ENCODE measurements around the gene GEMIN5. TPM values are rescaled to one million over a fixed set of nuclear protein-coding genes. Genes with fewer than 3 reads are reported as not detected.

GEMIN5 gene
- total and polyA plus RNA-seq, 2 of the 13 experiments (the other 11 are each of a cell fraction or from before 2014, with no cell fraction given) = 6.6 to 28.6 TPM

DNA sequence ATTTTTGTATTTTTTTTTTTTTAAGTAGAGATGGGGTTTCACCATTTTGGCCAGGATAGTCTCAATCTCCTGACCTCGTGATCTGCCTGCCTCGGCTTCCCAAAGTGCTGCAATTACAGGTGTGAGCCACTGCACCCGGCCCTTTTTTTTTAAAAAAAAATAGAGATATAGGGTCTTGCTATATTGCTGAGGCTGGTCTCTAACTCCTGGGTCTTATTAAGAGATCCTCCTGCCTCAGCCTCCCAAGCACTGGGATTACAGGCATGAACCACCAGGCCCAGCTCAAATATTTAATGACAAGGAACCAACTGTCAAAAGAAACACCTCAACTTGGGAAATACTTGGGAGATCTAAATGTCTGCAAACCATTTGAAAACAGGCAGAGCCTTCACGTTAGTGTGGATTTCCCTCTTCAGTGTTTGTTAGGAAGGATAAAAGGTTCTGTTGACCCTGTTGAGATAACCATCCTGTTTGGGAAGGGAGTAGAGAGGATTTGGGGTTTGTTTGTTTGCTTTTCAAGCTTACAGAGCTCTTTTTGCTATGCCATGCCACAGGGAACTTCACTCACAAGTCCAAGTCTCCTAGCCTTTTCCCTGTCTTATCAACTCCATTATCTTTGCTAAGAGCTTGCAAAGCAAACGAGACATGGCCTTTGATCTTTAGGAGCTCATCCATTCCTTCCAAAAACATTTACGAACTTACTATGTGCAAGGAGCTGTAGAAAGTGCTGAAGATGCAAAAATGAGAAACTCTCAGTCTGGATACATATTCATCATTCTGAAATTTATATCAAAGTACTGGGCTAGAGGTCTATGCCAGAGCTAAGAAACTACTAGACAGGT is 95.1 kb downstream of the GEMIN5 start (continued):
- TF ChIP-seq, protein P1, sequence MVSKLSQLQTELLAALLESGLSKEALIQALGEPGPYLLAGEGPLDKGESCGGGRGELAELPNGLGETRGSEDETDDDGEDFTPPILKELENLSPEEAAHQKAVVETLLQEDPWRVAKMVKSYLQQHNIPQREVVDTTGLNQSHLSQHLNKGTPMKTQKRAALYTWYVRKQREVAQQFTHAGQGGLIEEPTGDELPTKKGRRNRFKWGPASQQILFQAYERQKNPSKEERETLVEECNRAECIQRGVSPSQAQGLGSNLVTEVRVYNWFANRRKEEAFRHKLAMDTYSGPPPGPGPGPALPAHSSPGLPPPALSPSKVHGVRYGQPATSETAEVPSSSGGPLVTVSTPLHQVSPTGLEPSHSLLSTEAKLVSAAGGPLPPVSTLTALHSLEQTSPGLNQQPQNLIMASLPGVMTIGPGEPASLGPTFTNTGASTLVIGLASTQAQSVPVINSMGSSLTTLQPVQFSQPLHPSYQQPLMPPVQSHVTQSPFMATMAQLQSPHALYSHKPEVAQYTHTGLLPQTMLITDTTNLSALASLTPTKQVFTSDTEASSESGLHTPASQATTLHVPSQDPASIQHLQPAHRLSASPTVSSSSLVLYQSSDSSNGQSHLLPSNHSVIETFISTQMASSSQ (IDR thresholded peaks at IDR 0.05; ENCODE audit: low read depth) = peak; percentile 58
- TF ChIP-seq, protein P1 (CRISPR knock-in tag; IDR thresholded peaks at IDR 0.05; ENCODE audit: borderline replicate concordance) = peak; percentile 45; the same call in 1 of the 2 replicates
- TF ChIP-seq, protein P2, sequence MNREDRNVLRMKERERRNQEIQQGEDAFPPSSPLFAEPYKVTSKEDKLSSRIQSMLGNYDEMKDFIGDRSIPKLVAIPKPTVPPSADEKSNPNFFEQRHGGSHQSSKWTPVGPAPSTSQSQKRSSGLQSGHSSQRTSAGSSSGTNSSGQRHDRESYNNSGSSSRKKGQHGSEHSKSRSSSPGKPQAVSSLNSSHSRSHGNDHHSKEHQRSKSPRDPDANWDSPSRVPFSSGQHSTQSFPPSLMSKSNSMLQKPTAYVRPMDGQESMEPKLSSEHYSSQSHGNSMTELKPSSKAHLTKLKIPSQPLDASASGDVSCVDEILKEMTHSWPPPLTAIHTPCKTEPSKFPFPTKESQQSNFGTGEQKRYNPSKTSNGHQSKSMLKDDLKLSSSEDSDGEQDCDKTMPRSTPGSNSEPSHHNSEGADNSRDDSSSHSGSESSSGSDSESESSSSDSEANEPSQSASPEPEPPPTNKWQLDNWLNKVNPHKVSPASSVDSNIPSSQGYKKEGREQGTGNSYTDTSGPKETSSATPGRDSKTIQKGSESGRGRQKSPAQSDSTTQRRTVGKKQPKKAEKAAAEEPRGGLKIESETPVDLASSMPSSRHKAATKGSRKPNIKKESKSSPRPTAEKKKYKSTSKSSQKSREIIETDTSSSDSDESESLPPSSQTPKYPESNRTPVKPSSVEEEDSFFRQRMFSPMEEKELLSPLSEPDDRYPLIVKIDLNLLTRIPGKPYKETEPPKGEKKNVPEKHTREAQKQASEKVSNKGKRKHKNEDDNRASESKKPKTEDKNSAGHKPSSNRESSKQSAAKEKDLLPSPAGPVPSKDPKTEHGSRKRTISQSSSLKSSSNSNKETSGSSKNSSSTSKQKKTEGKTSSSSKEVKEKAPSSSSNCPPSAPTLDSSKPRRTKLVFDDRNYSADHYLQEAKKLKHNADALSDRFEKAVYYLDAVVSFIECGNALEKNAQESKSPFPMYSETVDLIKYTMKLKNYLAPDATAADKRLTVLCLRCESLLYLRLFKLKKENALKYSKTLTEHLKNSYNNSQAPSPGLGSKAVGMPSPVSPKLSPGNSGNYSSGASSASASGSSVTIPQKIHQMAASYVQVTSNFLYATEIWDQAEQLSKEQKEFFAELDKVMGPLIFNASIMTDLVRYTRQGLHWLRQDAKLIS (CRISPR knock-in tag; IDR thresholded peaks at IDR 0.05) = no peak
- TF ChIP-seq CBX5 (CRISPR knock-in tag; IDR thresholded peaks at IDR 0.05; ENCODE audit: borderline replicate concordance) (no peak), ZBTB8A (CRISPR knock-in tag; IDR thresholded peaks at IDR 0.05; ENCODE audit: borderline replicate concordance, low read depth) (no peak), IKZF4 (CRISPR knock-in tag; IDR thresholded peaks at IDR 0.05; ENCODE audit: borderline replicate concordance, low read depth, not compliant biosample characterization) (no peak), REPIN1 (CRISPR knock-in tag; IDR thresholded peaks at IDR 0.05; ENCODE audit: borderline replicate concordance, low read depth) (no peak), PITX1 (CRISPR knock-in tag; IDR thresholded peaks at IDR 0.05) (peak; percentile 97), MED1 (CRISPR knock-in tag; IDR thresholded peaks at IDR 0.05) (peak; percentile 94), ZNF383 (CRISPR knock-in tag; IDR thresholded peaks at IDR 0.05; ENCODE audit: borderline replicate concordance) (no peak)
- TF ChIP-seq, protein P3, sequence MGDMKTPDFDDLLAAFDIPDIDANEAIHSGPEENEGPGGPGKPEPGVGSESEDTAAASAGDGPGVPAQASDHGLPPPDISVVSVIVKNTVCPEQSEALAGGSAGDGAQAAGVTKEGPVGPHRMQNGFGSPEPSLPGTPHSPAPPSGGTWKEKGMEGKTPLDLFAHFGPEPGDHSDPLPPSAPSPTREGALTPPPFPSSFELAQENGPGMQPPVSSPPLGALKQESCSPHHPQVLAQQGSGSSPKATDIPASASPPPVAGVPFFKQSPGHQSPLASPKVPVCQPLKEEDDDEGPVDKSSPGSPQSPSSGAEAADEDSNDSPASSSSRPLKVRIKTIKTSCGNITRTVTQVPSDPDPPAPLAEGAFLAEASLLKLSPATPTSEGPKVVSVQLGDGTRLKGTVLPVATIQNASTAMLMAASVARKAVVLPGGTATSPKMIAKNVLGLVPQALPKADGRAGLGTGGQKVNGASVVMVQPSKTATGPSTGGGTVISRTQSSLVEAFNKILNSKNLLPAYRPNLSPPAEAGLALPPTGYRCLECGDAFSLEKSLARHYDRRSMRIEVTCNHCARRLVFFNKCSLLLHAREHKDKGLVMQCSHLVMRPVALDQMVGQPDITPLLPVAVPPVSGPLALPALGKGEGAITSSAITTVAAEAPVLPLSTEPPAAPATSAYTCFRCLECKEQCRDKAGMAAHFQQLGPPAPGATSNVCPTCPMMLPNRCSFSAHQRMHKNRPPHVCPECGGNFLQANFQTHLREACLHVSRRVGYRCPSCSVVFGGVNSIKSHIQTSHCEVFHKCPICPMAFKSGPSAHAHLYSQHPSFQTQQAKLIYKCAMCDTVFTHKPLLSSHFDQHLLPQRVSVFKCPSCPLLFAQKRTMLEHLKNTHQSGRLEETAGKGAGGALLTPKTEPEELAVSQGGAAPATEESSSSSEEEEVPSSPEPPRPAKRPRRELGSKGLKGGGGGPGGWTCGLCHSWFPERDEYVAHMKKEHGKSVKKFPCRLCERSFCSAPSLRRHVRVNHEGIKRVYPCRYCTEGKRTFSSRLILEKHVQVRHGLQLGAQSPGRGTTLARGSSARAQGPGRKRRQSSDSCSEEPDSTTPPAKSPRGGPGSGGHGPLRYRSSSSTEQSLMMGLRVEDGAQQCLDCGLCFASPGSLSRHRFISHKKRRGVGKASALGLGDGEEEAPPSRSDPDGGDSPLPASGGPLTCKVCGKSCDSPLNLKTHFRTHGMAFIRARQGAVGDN (CRISPR knock-in tag; IDR thresholded peaks at IDR 0.05) = no peak
- TF ChIP-seq, protein P4, sequence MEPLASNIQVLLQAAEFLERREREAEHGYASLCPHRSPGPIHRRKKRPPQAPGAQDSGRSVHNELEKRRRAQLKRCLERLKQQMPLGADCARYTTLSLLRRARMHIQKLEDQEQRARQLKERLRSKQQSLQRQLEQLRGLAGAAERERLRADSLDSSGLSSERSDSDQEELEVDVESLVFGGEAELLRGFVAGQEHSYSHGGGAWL (CRISPR knock-in tag; IDR thresholded peaks at IDR 0.05) = no peak
- TF ChIP-seq, protein P5, sequence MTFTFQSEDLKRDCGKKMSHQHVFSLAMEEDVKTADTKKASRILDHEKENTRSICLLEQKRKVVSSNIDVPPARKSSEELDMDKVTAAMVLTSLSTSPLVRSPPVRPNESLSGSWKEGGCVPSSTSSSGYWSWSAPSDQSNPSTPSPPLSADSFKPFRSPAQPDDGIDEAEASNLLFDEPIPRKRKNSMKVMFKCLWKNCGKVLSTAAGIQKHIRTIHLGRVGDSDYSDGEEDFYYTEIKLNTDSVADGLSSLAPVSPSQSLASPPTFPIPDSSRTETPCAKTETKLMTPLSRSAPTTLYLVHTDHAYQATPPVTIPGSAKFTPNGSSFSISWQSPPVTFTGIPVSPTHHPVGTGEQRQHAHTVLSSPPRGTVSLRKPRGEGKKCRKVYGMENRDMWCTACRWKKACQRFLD (CRISPR knock-in tag; IDR thresholded peaks at IDR 0.05; ENCODE audit: borderline replicate concordance) = no peak; the same call in 1 of the 2 replicates

All from HepG2 (cell line).